ENCODE results near the gene LITAF. TPM values are rescaled to one million over a fixed set of nuclear protein-coding genes. Genes with fewer than 3 reads are reported as not detected.

The LITAF gene
- total and polyA plus RNA-seq, 2 experiments from 2014 or later, result 83.2 to 150 TPM

- Histone ChIP-seq H3K9ac (no peak overlapping the region), H3K4me3 (no peak overlapping the region), H3K9me3 (ENCODE audit: low read depth) (no peaks in the 10 kb centered on the region), H3F3A (ENCODE audit: insufficient read depth) (peaks cover 11% of the 10 kb centered on the region; the same call in 1 of the 2 replicates), H3K27me3 (replicated peaks; ENCODE audit: insufficient read depth) (no peaks in the 10 kb centered on the region), H3K4me2 (ENCODE audit: unreplicated experiment) (no peak overlapping the region), H4K20me1 (ENCODE audit: insufficient read depth) (no peaks in the 10 kb centered on the region), H3K27ac (0 out of 2 replicates have a peak overlapping the region, but pooled peaks have one; percentile 14), H3K36me3 (ENCODE audit: low read depth) (peaks cover 49% of the 10 kb centered on the region), H2AFZ (no peak overlapping the region), H3K9me2 (ENCODE audit: insufficient read depth) (no peaks in the 10 kb centered on the region), H3K4me1 (ENCODE audit: insufficient read depth) (no peaks in the 10 kb centered on the region; the same call in 1 of the 2 replicates), H3K79me2 (ENCODE audit: insufficient read depth) (no peaks in the 10 kb centered on the region)
- in situ Hi-C loops (cut with MboI), result no loop called here
- 59 to 65% methylated on average over 5 of the region's 5 CpGs for WGBS, 2 experiments (ENCODE audit: low coverage in 1 of 2, low lambda C conversion rate in 2 of 2, missing lambda C conversion rate in 2 of 2)
- peak; percentile 65 for DNase-seq
- TF ChIP-seq EZH2phosphoT487 (IDR thresholded peaks at IDR 0.05; ENCODE audit: insufficient read depth, low read depth) (no peak), EZH2 (IDR thresholded peaks at IDR 0.05; ENCODE audit: insufficient read depth, poor library complexity, severe bottlenecking) (no peak)
Observed at GRCh38 chr16:11546608-11547061, 40.1 kb downstream of the LITAF start.

DNA sequence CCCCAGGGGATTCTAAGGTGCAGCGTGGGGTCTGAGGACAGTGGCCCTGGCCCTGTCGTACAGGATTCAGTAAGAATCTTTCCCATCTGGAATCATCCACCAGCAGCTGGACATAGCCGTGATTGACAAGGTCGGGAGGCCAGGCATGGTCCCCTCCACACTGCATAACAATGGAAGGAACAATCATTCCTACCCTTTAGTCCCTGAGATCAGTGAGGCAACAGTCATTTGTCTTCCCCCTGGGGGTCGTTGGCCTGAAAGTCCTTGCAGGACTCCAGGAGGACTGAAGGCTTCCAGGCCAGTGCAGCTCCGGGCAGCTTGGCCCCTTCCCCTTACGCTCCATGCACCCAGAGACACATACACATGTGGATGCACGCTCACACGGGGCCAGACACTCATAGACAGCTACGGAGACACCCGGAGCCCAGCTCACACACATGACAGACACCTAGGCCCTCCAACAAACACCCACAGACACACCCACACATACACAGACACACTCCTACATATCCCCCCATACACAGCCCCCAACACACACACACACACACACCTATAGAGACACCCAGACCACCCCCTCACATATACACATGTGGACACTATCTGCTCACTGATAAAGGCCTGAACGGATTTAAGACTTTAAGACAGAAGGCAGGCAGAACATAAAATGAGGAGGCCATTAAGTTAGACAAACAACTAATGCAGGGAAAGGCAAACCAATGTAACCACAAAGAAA lies 42.9 kb downstream of the LITAF start:
- Histone ChIP-seq H3K36me3 (ENCODE audit: low read depth) (peaks cover 23% of the 10 kb centered on the region), H2AFZ (no peak overlapping the region), H3K9ac (no peak overlapping the region), H3K4me2 (ENCODE audit: unreplicated experiment) (no peak overlapping the region), H3K4me3 (no peak overlapping the region), H4K20me1 (ENCODE audit: insufficient read depth) (no peaks in the 10 kb centered on the region), H3K79me2 (ENCODE audit: insufficient read depth) (no peaks in the 10 kb centered on the region), H3K27me3 (replicated peaks; ENCODE audit: insufficient read depth) (no peaks in the 10 kb centered on the region), H3F3A (ENCODE audit: insufficient read depth) (peaks cover 11% of the 10 kb centered on the region; the same call in 1 of the 2 replicates), H3K9me3 (ENCODE audit: low read depth) (no peaks in the 10 kb centered on the region), H3K4me1 (ENCODE audit: insufficient read depth) (no peaks in the 10 kb centered on the region; the same call in 1 of the 2 replicates), H3K9me2 (ENCODE audit: insufficient read depth) (no peaks in the 10 kb centered on the region), H3K27ac (no peak overlapping the region)
- no peak for DNase-seq
- TF ChIP-seq EZH2phosphoT487 (IDR thresholded peaks at IDR 0.05; ENCODE audit: insufficient read depth, low read depth) (no peak), EZH2 (IDR thresholded peaks at IDR 0.05; ENCODE audit: insufficient read depth, poor library complexity, severe bottlenecking) (no peak)
- in situ Hi-C loops (cut with MboI), result no loop called here
- WGBS, 2 experiments (ENCODE audit: low coverage in 1 of 2, low lambda C conversion rate in 2 of 2, missing lambda C conversion rate in 2 of 2), result 70 to 72% methylated on average over 12 of the region's 12 CpGs

DNA sequence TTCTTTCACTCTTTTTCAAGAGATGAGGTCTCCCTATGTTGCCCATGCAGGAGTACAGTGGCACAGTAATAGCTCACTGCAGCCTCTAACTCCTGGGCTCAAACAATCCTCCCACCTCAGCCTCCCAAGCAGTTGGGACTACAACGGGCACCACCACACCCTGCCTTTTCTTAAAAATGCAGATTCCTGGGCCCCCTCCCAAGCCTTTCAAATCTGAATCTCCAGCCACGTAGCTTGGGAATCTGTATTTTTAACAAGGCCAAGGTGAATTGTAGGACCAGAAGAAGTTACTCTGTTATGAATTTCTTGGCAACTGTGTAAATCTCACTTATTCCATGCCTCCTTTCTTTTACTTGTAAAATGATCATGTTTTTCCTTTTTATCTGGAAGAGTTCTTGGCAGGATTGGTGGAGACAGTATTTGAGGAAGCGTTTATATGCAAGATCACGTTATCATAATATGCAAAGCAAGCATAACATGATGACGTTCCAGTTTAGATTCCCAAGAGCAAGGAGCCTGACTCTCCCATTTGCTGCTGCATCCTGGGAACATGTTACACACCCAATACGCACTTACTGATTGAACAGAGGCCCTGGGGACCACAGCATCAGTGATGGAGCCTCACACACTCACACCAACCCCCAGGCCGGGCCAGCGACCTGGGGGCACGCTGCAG lies 44.5 kb downstream of the LITAF start:
- WGBS, 2 experiments (ENCODE audit: low coverage in 1 of 2, low lambda C conversion rate in 2 of 2, missing lambda C conversion rate in 2 of 2), result 58 to 59% methylated on average over 9 of the region's 9 CpGs
- H3K4me1 ChIP-seq (ENCODE audit: insufficient read depth), result no peaks in the 10 kb centered on the region; the same call in 1 of the 2 replicates
- H4K20me1 ChIP-seq (ENCODE audit: insufficient read depth), result no peaks in the 10 kb centered on the region
- no peaks in the 10 kb centered on the region for H3K79me2 ChIP-seq (ENCODE audit: insufficient read depth)
- TF ChIP-seq EZH2phosphoT487 (IDR thresholded peaks at IDR 0.05; ENCODE audit: insufficient read depth, low read depth) (no peak), EZH2 (IDR thresholded peaks at IDR 0.05; ENCODE audit: insufficient read depth, poor library complexity, severe bottlenecking) (no peak)
- no peak overlapping the region for H3K9ac ChIP-seq
- H3K4me3 ChIP-seq, result no peak overlapping the region
- H3K9me2 ChIP-seq (ENCODE audit: insufficient read depth), result no peaks in the 10 kb centered on the region
- no peak overlapping the region for H2AFZ ChIP-seq
- H3K27ac ChIP-seq, result no peak overlapping the region
- DNase-seq, result no peak
- peaks cover 8% of the 10 kb centered on the region; the same call in 1 of the 2 replicates for H3K36me3 ChIP-seq (ENCODE audit: low read depth)
- H3F3A ChIP-seq (ENCODE audit: insufficient read depth), result peaks cover 7% of the 10 kb centered on the region; the same call in 1 of the 2 replicates
- H3K4me2 ChIP-seq (ENCODE audit: unreplicated experiment), result no peak overlapping the region
- H3K9me3 ChIP-seq (ENCODE audit: low read depth), result no peaks in the 10 kb centered on the region
- no peaks in the 10 kb centered on the region for H3K27me3 ChIP-seq (replicated peaks; ENCODE audit: insufficient read depth)
- in situ Hi-C loops (cut with MboI), result no loop called here

GRCh38 chr16:11539641-11540050 lies 47.1 kb downstream of the LITAF start:
- Histone ChIP-seq H3K4me3 (no peak overlapping the region), H3F3A (ENCODE audit: insufficient read depth) (no peaks in the 10 kb centered on the region), H3K9me2 (ENCODE audit: insufficient read depth) (no peaks in the 10 kb centered on the region), H3K9ac (no peak overlapping the region), H3K36me3 (ENCODE audit: low read depth) (no peaks in the 10 kb centered on the region), H3K79me2 (ENCODE audit: insufficient read depth) (no peaks in the 10 kb centered on the region), H2AFZ (no peak overlapping the region), H3K9me3 (ENCODE audit: low read depth) (no peaks in the 10 kb centered on the region), H3K4me2 (ENCODE audit: unreplicated experiment) (no peak overlapping the region), H3K4me1 (ENCODE audit: insufficient read depth) (no peaks in the 10 kb centered on the region), H4K20me1 (ENCODE audit: insufficient read depth) (no peaks in the 10 kb centered on the region), H3K27ac (no peak overlapping the region), H3K27me3 (replicated peaks; ENCODE audit: insufficient read depth) (no peaks in the 10 kb centered on the region)
- DNase-seq, result no peak
- TF ChIP-seq EZH2 (IDR thresholded peaks at IDR 0.05; ENCODE audit: insufficient read depth, poor library complexity, severe bottlenecking), result no peak
- TF ChIP-seq EZH2phosphoT487 (IDR thresholded peaks at IDR 0.05; ENCODE audit: insufficient read depth, low read depth), result no peak
- in situ Hi-C loops (cut with MboI), result no loop called here
- 84 to 88% methylated on average over 4 of the region's 4 CpGs for WGBS, 2 experiments (ENCODE audit: low coverage in 1 of 2, low lambda C conversion rate in 2 of 2, missing lambda C conversion rate in 2 of 2)
